Gastroesophageal sphincter (tissue), 4 donors: Measurements from ENCODE around the gene TAS1R3. TPM values are rescaled to one million over a fixed set of nuclear protein-coding genes. Genes with fewer than 3 reads are reported as not detected.

Source experiments
- ATAC-seq: fragments of 150-250 bp; one replicate; pipeline ENCODE4 v1.9.1; 2016; ENCODE audit warnings: mild to moderate bottlenecking, moderate library complexity
- H3K27ac ChIP-seq, 4 donors: fragments of 200-600 bp; sonication (generic) in 3 of 4; 1 replicate in 3 of 4; 2 replicates in 1 of 4; pipeline ENCODE4 v1.5.1; 2016 to 2019
- H3K27me3 ChIP-seq: fragments of 200-600 bp; sonication (generic); one replicate; pipeline ENCODE4 v1.5.1; 2019
- H3K36me3 ChIP-seq, 2 donors: fragments of 200-600 bp; sonication (generic); one replicate each; pipeline ENCODE4 v1.5.1; 2019; ENCODE audit warnings: control low read depth in 1 of 2
- H3K4me1 ChIP-seq, 3 donors: fragments of 200-600 bp; sonication (generic); 1 replicate in 2 of 3; 2 replicates in 1 of 3; pipeline ENCODE4 v1.5.1; 2016 to 2019; ENCODE audit warnings: control low read depth in 2 of 3
- H3K4me3 ChIP-seq, 2 donors: fragments of 200-600 bp; sonication (generic); one replicate each; pipeline ENCODE4 v1.5.1; 2019; ENCODE audit warnings: mild to moderate bottlenecking in 1 of 2, moderate library complexity in 1 of 2
- H3K9me3 ChIP-seq, 3 donors: fragments of 200-600 bp; sonication (generic); one replicate each; pipeline ENCODE4 v1.5.1; 2017 to 2019; ENCODE audit warnings: control low read depth in 2 of 3
- EP300 ChIP-seq: sonication (generic); formaldehyde crosslinking; IDR thresholded peaks from one replicate; pipeline ENCODE4 v1.6.1; 2017; ENCODE audit warnings: antibody characterized with exemption, mild to moderate bottlenecking
- POLR2A ChIP-seq, 2 donors: fragments of 450-650 bp; IDR thresholded peaks; one replicate each; pipeline ENCODE4 v1.6.1; 2017; ENCODE audit warnings: antibody characterized with exemption in 2 of 2, mild to moderate bottlenecking in 2 of 2, moderate library complexity in 1 of 2
- POLR2AphosphoS5 ChIP-seq: sonication (generic); formaldehyde crosslinking; IDR thresholded peaks from one replicate; pipeline ENCODE4 v1.6.1; 2017; ENCODE audit warnings: antibody characterized with exemption
- WGBS, 2 donors: methylation state at CpG; one replicate each; pipeline ENCODE4 v1.1.5; 2018; ENCODE audit warnings: low coverage in 1 of 2; 5-methylcytosine and 5-hydroxymethylcytosine counted together
- total RNA-seq, 4 donors: library from RNA; depleted of rRNA; stranded (reverse); fragments of >200 nt; gene quantifications; one replicate each; pipeline ENCODE4 v1.1.0, GENCODE V29; 2016
- TF ChIP-seq, protein P1 (sequence below), 4 experiments: fragments of 200-600 bp in 2 of 4; fragments of 450-650 bp in 2 of 4; sonication (generic) in 1 of 4; IDR thresholded peaks; one replicate each; pipeline ENCODE4 v1.5.1; 2017 to 2019; ENCODE audit warnings: antibody characterized with exemption in 4 of 4, mild to moderate bottlenecking in 2 of 4, moderate library complexity in 2 of 4

The TAS1R3 gene
- total RNA-seq, 4 donors from 2014 or later = 0.12 to 0.54 (median 0.40) TPM; not detected in 1

DNA sequence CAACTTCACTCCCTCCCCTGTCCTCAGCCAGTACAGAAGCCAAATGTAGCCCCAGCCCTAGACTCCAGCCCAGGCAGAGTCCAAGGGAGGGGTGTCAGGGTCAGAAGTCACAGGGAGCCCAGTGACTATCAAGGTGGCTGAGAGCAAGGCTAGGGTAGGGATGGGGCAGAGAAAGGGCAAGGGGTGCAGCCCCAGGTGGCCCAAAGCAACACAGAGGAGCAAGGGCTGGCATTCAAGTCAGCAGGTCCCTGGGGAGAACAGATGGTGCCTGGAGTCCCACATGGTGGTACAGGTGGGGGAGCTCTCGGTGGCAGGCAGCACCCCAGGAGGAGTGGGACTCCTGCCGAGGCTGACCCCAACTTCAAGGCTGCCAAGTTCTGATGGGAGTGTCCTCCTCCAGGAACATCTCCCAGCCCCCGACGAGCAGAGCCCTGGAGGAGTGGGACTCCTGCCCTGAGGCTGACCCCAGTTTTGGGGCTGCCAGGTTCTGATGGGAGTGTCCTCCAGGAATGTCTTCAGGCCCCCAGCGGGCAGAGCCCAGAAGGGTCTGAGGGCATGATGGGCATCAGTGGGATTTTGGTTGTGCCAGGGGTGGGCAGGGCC is 21.8 kb downstream of the TAS1R3 start:
- Histone ChIP-seq H3K27me3 (peaks cover 51% of the 10 kb centered on the region), H3K9me3 (no peaks in the 10 kb centered on the region), H3K27ac (peak overlapping the region in 3 of 4 donors; percentile 72 to 87 (median 79)), H3K4me1 (peaks cover 0 to 73% (median 36%) of the 10 kb centered on the region in 3 donors), H3K4me3 (no peak overlapping the region), H3K36me3 (peaks cover 0 to 18% of the 10 kb centered on the region in 2 donors)
- TF ChIP-seq, protein P1, sequence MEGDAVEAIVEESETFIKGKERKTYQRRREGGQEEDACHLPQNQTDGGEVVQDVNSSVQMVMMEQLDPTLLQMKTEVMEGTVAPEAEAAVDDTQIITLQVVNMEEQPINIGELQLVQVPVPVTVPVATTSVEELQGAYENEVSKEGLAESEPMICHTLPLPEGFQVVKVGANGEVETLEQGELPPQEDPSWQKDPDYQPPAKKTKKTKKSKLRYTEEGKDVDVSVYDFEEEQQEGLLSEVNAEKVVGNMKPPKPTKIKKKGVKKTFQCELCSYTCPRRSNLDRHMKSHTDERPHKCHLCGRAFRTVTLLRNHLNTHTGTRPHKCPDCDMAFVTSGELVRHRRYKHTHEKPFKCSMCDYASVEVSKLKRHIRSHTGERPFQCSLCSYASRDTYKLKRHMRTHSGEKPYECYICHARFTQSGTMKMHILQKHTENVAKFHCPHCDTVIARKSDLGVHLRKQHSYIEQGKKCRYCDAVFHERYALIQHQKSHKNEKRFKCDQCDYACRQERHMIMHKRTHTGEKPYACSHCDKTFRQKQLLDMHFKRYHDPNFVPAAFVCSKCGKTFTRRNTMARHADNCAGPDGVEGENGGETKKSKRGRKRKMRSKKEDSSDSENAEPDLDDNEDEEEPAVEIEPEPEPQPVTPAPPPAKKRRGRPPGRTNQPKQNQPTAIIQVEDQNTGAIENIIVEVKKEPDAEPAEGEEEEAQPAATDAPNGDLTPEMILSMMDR (IDR thresholded peaks at IDR 0.05) = no peak
- TF ChIP-seq POLR2A (IDR thresholded peaks at IDR 0.05) (no peak), POLR2AphosphoS5 (no peak), EP300 (no peak)
- WGBS, 2 donors = 10% methylated on average over 2 of the region's 5 CpGs; no CpG with 5 or more reads in 1 of the 2 donors
- ATAC-seq = no peak

DNA sequence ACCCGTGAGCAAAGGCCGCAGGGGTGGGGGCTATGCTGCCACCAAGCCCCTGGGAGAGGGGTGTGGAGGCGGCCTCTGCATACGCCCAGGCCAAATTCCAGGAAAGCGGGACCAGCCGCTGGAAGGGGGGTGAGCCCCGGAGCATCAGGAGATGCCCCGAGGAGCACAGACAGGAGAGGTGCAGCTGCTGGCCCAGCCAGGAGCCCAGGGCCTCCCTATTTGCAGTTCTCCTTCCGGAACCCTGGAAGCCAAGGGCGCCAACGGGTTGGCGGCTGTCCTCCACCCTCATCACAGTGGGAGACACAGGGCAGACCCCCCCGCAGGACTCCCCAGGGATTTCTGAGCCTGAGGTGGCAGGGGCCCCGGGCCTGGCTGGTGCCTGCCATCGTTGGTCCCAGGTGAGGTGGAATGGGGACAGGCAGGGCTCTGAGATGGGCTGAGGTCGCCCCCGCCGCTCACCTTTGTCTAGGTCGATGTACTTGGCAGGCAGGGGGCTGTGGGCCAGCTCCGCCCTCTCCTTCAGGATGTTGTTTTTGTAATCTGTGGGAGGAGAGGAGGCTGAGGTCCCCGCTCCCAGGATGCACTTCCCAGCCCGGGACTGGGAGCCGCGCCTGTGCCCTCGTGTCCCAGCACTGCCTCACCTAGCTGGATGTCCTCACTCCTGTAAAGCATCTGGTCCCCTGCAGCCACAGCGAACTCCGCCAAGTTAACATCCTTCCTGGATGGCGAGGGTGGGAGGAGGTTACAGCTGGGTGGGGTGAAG is 22.5 kb downstream of the TAS1R3 start:
- Histone ChIP-seq H3K4me1 (peaks cover 0 to 73% (median 36%) of the 10 kb centered on the region in 3 donors), H3K27me3 (peaks cover 58% of the 10 kb centered on the region), H3K36me3 (peaks cover 0 to 18% of the 10 kb centered on the region in 2 donors), H3K27ac (peak overlapping the region in 3 of 4 donors; percentile 72 to 87 (median 79)), H3K9me3 (no peaks in the 10 kb centered on the region), H3K4me3 (no peak overlapping the region)
- ATAC-seq = no peak
- TF ChIP-seq POLR2AphosphoS5 (no peak), POLR2A (IDR thresholded peaks at IDR 0.05) (no peak), EP300 (no peak)
- TF ChIP-seq, protein P1 (IDR thresholded peaks at IDR 0.05) = no peak
- WGBS, 2 donors = 61% methylated on average over 4 of the region's 28 CpGs; no CpG with 5 or more reads in 1 of the 2 donors

DNA sequence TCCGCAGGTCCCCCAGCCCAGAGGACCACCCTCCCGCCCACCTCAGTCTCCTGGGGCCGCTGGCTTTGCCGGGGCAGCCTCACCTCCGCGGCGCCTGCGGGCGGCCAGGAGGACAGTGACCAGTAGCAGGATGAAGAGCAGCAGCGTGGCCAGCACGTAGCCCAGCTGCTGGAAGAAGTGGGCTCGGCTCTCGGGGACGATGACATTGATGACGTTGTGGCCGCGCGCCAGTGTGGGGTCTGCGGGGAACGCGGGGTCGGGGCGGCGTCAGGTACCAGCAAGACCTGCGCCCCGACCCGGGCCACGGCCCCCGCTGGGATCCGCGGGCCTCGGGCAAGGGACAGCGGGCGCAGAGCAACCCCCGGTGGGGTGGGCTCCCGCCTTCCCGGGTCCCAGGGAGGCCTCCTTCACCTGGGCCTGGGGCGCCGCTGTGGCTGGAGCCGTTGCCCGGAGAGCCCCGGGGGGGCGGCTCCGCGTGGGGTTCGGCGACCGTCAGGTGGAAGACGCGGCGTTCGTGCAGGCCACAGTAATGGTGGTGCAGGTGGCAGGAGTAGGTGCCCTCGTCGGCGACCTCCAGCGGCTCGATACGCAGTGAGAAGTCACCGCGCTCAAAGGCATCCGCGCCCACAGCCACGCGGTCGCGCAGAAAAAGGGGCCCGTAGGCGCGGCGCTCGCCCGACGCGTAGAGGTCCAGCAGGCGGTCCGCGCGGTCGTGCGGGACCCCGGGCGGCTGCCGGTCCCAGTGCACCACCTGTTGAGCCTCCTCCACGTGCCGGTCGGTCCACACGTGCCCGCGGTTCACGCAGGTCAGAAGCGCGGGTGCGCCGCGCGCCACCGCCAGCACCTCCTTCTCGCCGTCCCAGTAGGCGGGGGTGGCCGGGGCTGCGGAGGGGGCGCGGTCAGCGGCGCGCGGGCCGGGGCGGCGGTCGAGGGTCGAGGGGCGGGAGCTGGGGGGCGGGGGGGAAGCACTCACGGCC is 23.5 kb downstream of the TAS1R3 start:
- peak overlapping the region in 3 of 4 donors; percentile 87 to 92 (median 89) for H3K27ac ChIP-seq
- peaks cover 68% of the 10 kb centered on the region for H3K27me3 ChIP-seq
- peak overlapping the region in 1 of 2 donors; percentile 63 for H3K4me3 ChIP-seq
- WGBS, 2 donors = no CpG with 5 or more reads among the region's 116 CpGs
- no peaks in the 10 kb centered on the region for H3K9me3 ChIP-seq
- H3K4me1 ChIP-seq = peaks cover 0 to 82% (median 36%) of the 10 kb centered on the region in 3 donors
- peaks cover 0 to 18% of the 10 kb centered on the region in 2 donors for H3K36me3 ChIP-seq
- TF ChIP-seq POLR2AphosphoS5 (no peak), POLR2A (IDR thresholded peaks at IDR 0.05) (no peak), EP300 (no peak)
- TF ChIP-seq, protein P1 (IDR thresholded peaks at IDR 0.05) = no peak
- no peak for ATAC-seq

DNA sequence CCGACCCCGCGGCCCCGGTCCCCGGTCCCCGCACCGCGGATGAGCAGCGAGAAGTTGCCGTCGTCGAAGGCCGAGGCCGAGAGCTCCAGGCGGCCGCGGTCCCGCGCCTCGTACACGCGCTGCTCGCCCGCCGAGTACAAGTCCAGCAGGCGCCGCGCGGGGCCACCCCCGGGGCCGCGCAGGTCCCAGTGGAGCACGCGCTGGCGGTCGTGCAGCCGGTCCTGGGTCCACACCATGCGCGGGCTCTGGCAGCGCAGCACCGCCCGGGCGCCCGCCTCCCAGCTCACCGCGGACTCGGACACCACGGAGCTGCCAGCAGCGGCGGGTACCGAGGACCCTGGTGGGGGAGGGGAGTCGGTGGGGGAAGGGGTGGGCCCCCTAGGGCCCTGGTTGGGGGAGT is 24.3 kb downstream of the TAS1R3 start:
- H3K27me3 ChIP-seq = peaks cover 68% of the 10 kb centered on the region
- no peaks in the 10 kb centered on the region for H3K9me3 ChIP-seq
- H3K36me3 ChIP-seq = peaks cover 0 to 18% of the 10 kb centered on the region in 2 donors
- no peak for ATAC-seq
- H3K4me1 ChIP-seq = peaks cover 0 to 90% (median 36%) of the 10 kb centered on the region in 3 donors
- TF ChIP-seq POLR2AphosphoS5 = no peak
- no peak for TF ChIP-seq POLR2A (IDR thresholded peaks at IDR 0.05)
- TF ChIP-seq, protein P1 (IDR thresholded peaks at IDR 0.05) = no peak
- TF ChIP-seq EP300 = no peak
- no CpG with 5 or more reads among the region's 52 CpGs for WGBS, 2 donors
- H3K4me3 ChIP-seq = peak overlapping the region in 1 of 2 donors; percentile 63
- H3K27ac ChIP-seq = peak overlapping the region in 3 of 4 donors; percentile 87 to 92 (median 89)
